Kidney glomerular epithelial cell (primary cell): ENCODE measurements around the gene SLC44A1.
A peak's percentile ranks its signal among the peaks of the same experiment; 100 is the strongest.

Source experiments
- DNase-seq: peaks from one replicate; lab custom pipeline; 2025; lab: John Stamatoyannopoulos, UW

The SLC44A1 gene

GRCh38 chr9:105244003-105244733 lies at the start of gene SLC44A1:
Gene SLC44A1, plus strand, starts transcription at chr9:105244651. Its CDS starts 218 bp downstream, at chr9:105244869.
- DNase-seq = peak; percentile 75

GRCh38 chr9:105195259-105195658 lies 49.2 kb upstream of the SLC44A1 start:
- DNase-seq = no peak

GRCh38 chr9:105198023-105198422 lies 46.4 kb upstream of the SLC44A1 start:
- no peak for DNase-seq

GRCh38 chr9:105198865-105199264 lies 45.6 kb upstream of the SLC44A1 start:
- no peak for DNase-seq

- DNase-seq = no peak
These were observed 40.0 kb upstream of the SLC44A1 start for GRCh38 chr9:105204416-105204815.

- no peak for DNase-seq
These were observed 38.5 kb upstream of the SLC44A1 start for GRCh38 chr9:105205787-105206495.

- DNase-seq = no peak
These were observed 38.0 kb upstream of the SLC44A1 start for GRCh38 chr9:105206496-105206820.

GRCh38 chr9:105206821-105207699 lies 37.4 kb upstream of the SLC44A1 start:
- DNase-seq = no peak

- no peak for DNase-seq
These were observed 27.8 kb upstream of the SLC44A1 start for GRCh38 chr9:105216440-105217178.

- DNase-seq = no peak
These were observed 25.8 kb upstream of the SLC44A1 start for GRCh38 chr9:105218673-105219072.

GRCh38 chr9:105219291-105219805 lies 25.1 kb upstream of the SLC44A1 start:
- no peak for DNase-seq

- no peak for DNase-seq
These were observed 24.0 kb upstream of the SLC44A1 start for GRCh38 chr9:105220451-105220850.

- no peak for DNase-seq
These were observed 20.8 kb upstream of the SLC44A1 start for GRCh38 chr9:105223544-105224140.

GRCh38 chr9:105226055-105226454 lies 18.4 kb upstream of the SLC44A1 start:
- DNase-seq = no peak

GRCh38 chr9:105232207-105232606 lies 12.2 kb upstream of the SLC44A1 start:
- DNase-seq = no peak

- DNase-seq = no peak
These were observed 10.6 kb upstream of the SLC44A1 start for GRCh38 chr9:105233873-105234272.

- no peak for DNase-seq
These were observed 8.2 kb upstream of the SLC44A1 start for GRCh38 chr9:105236261-105236660.

GRCh38 chr9:105237246-105237645 lies 7.2 kb upstream of the SLC44A1 start:
- no peak for DNase-seq

- no peak for DNase-seq
These were observed 6.1 kb upstream of the SLC44A1 start for GRCh38 chr9:105238302-105238701.

- DNase-seq = no peak
These were observed 3.0 kb upstream of the SLC44A1 start for GRCh38 chr9:105241356-105242043.

GRCh38 chr9:105242062-105242461 lies 2.4 kb upstream of the SLC44A1 start:
- no peak for DNase-seq
